Kidney (tissue), 14 donors: ENCODE results near the gene TEX19. TPM values are rescaled to one million over a fixed set of nuclear protein-coding genes. Genes with fewer than 3 reads are reported as not detected.
"Not testable (repeated sequence)": the region's sequence is repeated elsewhere in the genome, so short reads cannot be mapped to it uniquely, and the experiment has no call there.

Source experiments
- DNase-seq, 5 donors: peaks; one replicate each; pipeline ENCODE4 v3.0.0-alpha.2; 2013 to 2020
- FAIRE-seq: peaks from 2 replicates; lab custom pipeline; 2012; peaks lifted over from hg19 to GRCh38; lab: Jason Lieb, UNC
- H3K27ac ChIP-seq, 2 donors: one replicate each; pipeline ENCODE4 v1.7.0; 2013; ENCODE audit warnings: low read depth in 2 of 2, low read length in 2 of 2, inconsistent platforms in 1 of 2
- H3K27me3 ChIP-seq: one replicate; pipeline ENCODE4 v1.7.1; 2013; ENCODE audit warnings: low read length, inconsistent platforms; ENCODE audit not compliant: control insufficient read depth, insufficient read depth
- H3K36me3 ChIP-seq, 3 donors: one replicate each; pipeline versions ENCODE4 v1.7.0 to v1.7.1; 2013; ENCODE audit warnings: low read length in 3 of 3, control low read depth in 1 of 3, inconsistent platforms in 1 of 3; ENCODE audit not compliant: insufficient read depth in 3 of 3, control insufficient read depth in 2 of 3
- H3K4me1 ChIP-seq, 3 donors: one replicate each; pipeline versions ENCODE4 v1.7.0 to v1.7.1; 2013; ENCODE audit warnings: low read length in 3 of 3, inconsistent platforms in 1 of 3, low read depth in 1 of 3; ENCODE audit not compliant: control insufficient read depth in 2 of 3, insufficient read depth in 2 of 3
- H3K4me3 ChIP-seq, 3 donors: one replicate each; pipeline versions ENCODE4 v1.7.0 to v1.8.1; 2013; ENCODE audit warnings: low read length in 3 of 3, control low read depth in 1 of 3, inconsistent platforms in 1 of 3
- H3K9ac ChIP-seq, 3 donors: one replicate each; pipeline versions ENCODE4 v1.7.0 to v1.7.1; 2013; ENCODE audit warnings: low read length in 3 of 3, control low read depth in 1 of 3, inconsistent platforms in 1 of 3
- H3K9me3 ChIP-seq, 3 donors: one replicate each; pipeline versions ENCODE4 v1.7.0 to v1.7.1; 2013; ENCODE audit warnings: low read length in 3 of 3, control low read depth in 1 of 3, inconsistent platforms in 1 of 3; ENCODE audit not compliant: control insufficient read depth in 2 of 3, insufficient read depth in 1 of 3
- CTCF ChIP-seq: IDR thresholded peaks from 3 replicates; pipeline ENCODE4 v1.5.1; 2012; ENCODE audit warnings: mild to moderate bottlenecking, moderate library complexity, borderline replicate concordance; ENCODE audit not compliant: insufficient read depth; ENCODE audit errors: extremely low read depth
- intact Hi-C: fragments of 100-400 bp; cut with DNase I; formaldehyde crosslinking; loops from one replicate; pipeline ENCODE4 v1.11.1; 2022
- polyA plus RNA-seq: library from polyadenylated mRNA; stranded (reverse); fragments of 350-450 nt; fragmentation: Illumina TruSeq; extraction: RNeasy Lipid Tissue Mini Kit (QIAGEN cat#74804); gene quantifications from one replicate; pipeline ENCODE4 v1.2.3, GENCODE V29; 2014; ENCODE audit warnings: low read depth, low replicate concordance; ENCODE audit not compliant: insufficient read depth
- total RNA-seq: library from RNA; stranded (reverse); fragmentation: NEBNext Ultra II Directional; extraction: Animal tissue kit (Norgen Biotek cat#: 25700); gene quantifications from one replicate; pipeline ENCODE4 v1.2.1, GENCODE V29; 2021
- donor health status: control.
- donor health status: control.
- donor health status: control.
- donor health status: control.
- donor health status: control.
- donor health status: DM: yes; HTN: yes; CAD: no.
- donor health status: Normal renal cell carcinoma (clear cell type).

Gene TEX19
- total and polyA plus RNA-seq, 2 donors from 2014 or later = not detected

GRCh38 chr17:82408938-82409318 is 49.9 kb downstream of the TEX19 start:
- no peaks in the 10 kb centered on the region for H3K9me3 ChIP-seq
- DNase-seq = peak in 1 of 5 donors; percentile 42
- no peaks in the 10 kb centered on the region for H3K4me1 ChIP-seq
- intact Hi-C loops = no loop called here
- FAIRE-seq = no peak
- no peak overlapping the region for H3K4me3 ChIP-seq
- no peaks in the 10 kb centered on the region for H3K27me3 ChIP-seq
- TF ChIP-seq CTCF = no peak
- no peak overlapping the region for H3K9ac ChIP-seq
- peaks cover 0 to 4% (median 3%) of the 10 kb centered on the region in 3 donors for H3K36me3 ChIP-seq
- H3K27ac ChIP-seq = no peak overlapping the region

DNA sequence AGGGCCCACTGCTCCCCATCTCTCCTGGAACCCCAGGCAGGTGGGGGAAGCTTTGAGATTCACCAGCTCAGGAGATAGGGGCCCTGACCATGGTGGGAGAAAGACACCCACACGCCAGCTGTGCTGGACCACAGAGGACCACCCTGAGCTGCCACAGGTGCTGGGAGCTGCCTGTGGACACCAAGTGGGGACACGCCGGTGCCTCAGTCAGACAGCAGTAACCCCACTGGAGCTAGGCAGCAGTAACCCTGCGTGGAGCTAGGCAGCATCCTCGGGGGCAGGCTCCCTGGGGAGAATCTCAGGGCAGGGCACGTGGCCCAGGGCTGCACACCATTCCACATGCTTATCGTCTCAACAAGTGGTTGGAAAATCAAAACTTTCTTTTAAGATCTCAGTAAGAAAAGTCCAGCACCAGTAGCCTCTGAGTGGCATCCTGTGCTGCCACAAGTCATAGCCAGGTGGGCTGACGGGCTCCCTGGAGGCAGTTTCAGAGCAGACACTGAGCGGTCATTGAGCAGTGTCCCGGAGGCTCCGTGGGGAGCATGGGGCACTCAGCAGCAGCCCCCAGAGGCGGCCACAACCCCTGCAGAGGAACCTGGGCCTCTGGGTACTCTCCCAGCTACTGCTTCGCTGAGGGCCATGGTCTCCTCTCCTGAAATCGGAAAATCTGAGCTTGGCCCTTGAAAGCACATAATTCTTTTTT is 51.1 kb downstream of the TEX19 start:
- no peak overlapping the region for H3K27ac ChIP-seq
- FAIRE-seq (no peak), DNase-seq (peak in 1 of 5 donors; percentile 49)
- no peak overlapping the region for H3K9ac ChIP-seq
- H3K9me3 ChIP-seq = no peaks in the 10 kb centered on the region
- H3K4me3 ChIP-seq = no peak overlapping the region
- intact Hi-C loops = no loop called here
- TF ChIP-seq CTCF = no peak
- no peaks in the 10 kb centered on the region for H3K4me1 ChIP-seq
- peaks cover 0 to 4% (median 3%) of the 10 kb centered on the region in 3 donors for H3K36me3 ChIP-seq
- H3K27me3 ChIP-seq = no peaks in the 10 kb centered on the region

DNA sequence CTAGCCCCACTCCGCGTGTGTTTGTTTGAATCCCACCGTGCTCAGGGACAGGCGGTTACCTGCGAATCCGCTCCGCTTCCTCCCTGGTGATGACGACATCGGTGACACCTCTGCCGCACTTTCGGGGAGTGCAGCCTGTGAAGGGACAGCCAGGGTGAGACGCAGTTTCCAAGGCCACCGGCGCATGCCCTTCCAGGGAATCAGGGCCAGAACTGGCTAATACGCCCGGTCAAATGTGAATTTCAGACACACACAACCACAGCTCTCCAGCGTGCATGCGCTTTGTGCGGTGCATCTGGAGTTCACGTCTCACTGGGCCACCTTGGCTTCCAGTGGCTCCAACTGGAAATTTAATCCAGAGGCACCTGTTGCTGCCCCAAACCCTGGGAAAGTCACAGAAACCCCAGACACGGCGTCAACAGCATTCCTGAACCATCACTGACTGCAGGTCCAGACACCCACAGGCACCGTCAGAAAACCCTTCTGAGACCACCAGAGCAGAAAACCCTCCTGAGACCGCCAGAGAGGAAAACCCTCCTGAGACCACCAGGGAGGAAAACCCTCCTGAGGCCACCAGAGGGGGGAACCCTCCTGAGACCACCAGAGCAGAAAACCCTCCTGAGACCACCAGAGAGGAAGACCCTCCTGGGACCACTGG is 52.5 kb downstream of the TEX19 start:
- FAIRE-seq (no peak), DNase-seq (peak in 1 of 5 donors; percentile 63)
- no peaks in the 10 kb centered on the region for H3K4me1 ChIP-seq
- intact Hi-C loops = no loop called here
- no peak overlapping the region for H3K4me3 ChIP-seq
- H3K27ac ChIP-seq = no peak overlapping the region
- H3K27me3 ChIP-seq = no peaks in the 10 kb centered on the region
- H3K36me3 ChIP-seq = peaks cover 0 to 4% (median 0%) of the 10 kb centered on the region in 3 donors
- no peaks in the 10 kb centered on the region for H3K9me3 ChIP-seq
- H3K9ac ChIP-seq = no peak overlapping the region
- no peak for TF ChIP-seq CTCF

GRCh38 chr17:82412081-82412480 is 53.0 kb downstream of the TEX19 start:
- H3K27ac ChIP-seq, H3K4me1 ChIP-seq, H3K9me3 ChIP-seq, H3K36me3 ChIP-seq, H3K9ac ChIP-seq, H3K4me3 ChIP-seq, DNase-seq, FAIRE-seq, H3K27me3 ChIP-seq, intact Hi-C loops: not testable (repeated sequence)
